OCI-LY1 (cell line): ENCODE data around the gene PLXNA2.

Source experiments
- H2AFZ ChIP-seq: fragments of 200-600 bp; sonication (generic), shearing (Covaris generic); 2 replicates; pipeline ENCODE4 v1.6.0; 2014; ENCODE audit warnings: antibody characterized with exemption, mild to moderate bottlenecking, low read length
- H3F3A ChIP-seq: fragments of 200-600 bp; sonication (generic), shearing (Covaris generic); 2 replicates; pipeline ENCODE4 v1.6.0; 2014; ENCODE audit warnings: mild to moderate bottlenecking, antibody characterized with exemption, low read length, moderate library complexity; ENCODE audit not compliant: insufficient read depth
- H3K27ac ChIP-seq: fragments of 200-600 bp; sonication (generic); 2 replicates; pipeline ENCODE4 v1.5.1; 2014; ENCODE audit warnings: low read length, mixed run types, mild to moderate bottlenecking, low read depth; ENCODE audit not compliant: poor library complexity, severe bottlenecking
- H3K27me3 ChIP-seq: fragments of 200-600 bp; sonication (generic); 2 replicates; pipeline ENCODE4 v1.6.0; 2014; ENCODE audit warnings: antibody characterized with exemption, mild to moderate bottlenecking, low read length, moderate library complexity; ENCODE audit not compliant: insufficient read depth
- H3K36me3 ChIP-seq: fragments of 200-600 bp; sonication (generic); 2 replicates; pipeline ENCODE4 v1.6.1; 2014; ENCODE audit warnings: mild to moderate bottlenecking, antibody characterized with exemption, low read length, moderate library complexity, mixed read lengths; ENCODE audit not compliant: insufficient read depth
- H3K4me1 ChIP-seq: fragments of 200-600 bp; sonication (generic); 2 replicates; pipeline ENCODE4 v1.5.1; 2014; ENCODE audit warnings: mild to moderate bottlenecking, low read length, moderate library complexity; ENCODE audit not compliant: insufficient read depth, severe bottlenecking
- H3K4me2 ChIP-seq: fragments of 200-600 bp; sonication (generic), shearing (Covaris generic); 2 replicates; pipeline ENCODE4 v1.6.1; 2014; ENCODE audit warnings: low read length
- H3K4me3 ChIP-seq: fragments of 200-600 bp; sonication (generic); 2 replicates; pipeline ENCODE4 v1.5.1; 2014; ENCODE audit warnings: low read length, low read depth, mild to moderate bottlenecking, mixed read lengths; ENCODE audit not compliant: poor library complexity, severe bottlenecking
- H3K79me2 ChIP-seq: fragments of 200-600 bp; shearing (Covaris generic); 2 replicates; pipeline ENCODE4 v1.6.1; 2016; ENCODE audit warnings: mixed run types, low read length, mixed read lengths; ENCODE audit not compliant: insufficient read depth
- H3K9ac ChIP-seq: fragments of 200-600 bp; sonication (generic), shearing (Covaris generic); 2 replicates; pipeline ENCODE4 v1.6.1; 2014; ENCODE audit warnings: mild to moderate bottlenecking, low read length, mixed read lengths
- H3K9me2 ChIP-seq: fragments of 200-600 bp; sonication (generic), shearing (Covaris generic); 2 replicates; pipeline ENCODE4 v1.6.1; 2014; ENCODE audit warnings: low read depth, mild to moderate bottlenecking, low read length, mixed read lengths
- H3K9me3 ChIP-seq: fragments of 200-600 bp; shearing (Covaris generic); 2 replicates; pipeline ENCODE4 v1.6.1; 2014; ENCODE audit warnings: low read length, mixed read lengths
- H4K20me1 ChIP-seq: fragments of 200-600 bp; sonication (generic), shearing (Covaris generic); 2 replicates; pipeline ENCODE4 v1.6.0; 2016; ENCODE audit warnings: mild to moderate bottlenecking, low read length; ENCODE audit not compliant: insufficient read depth
- EZH2 ChIP-seq: fragments of 200-600 bp; sonication (generic), shearing (Covaris generic); IDR thresholded peaks from 2 replicates; pipeline ENCODE4 v1.8.0; 2017; ENCODE audit warnings: borderline replicate concordance, mixed run types, mild to moderate bottlenecking, antibody characterized with exemption, low read length, moderate library complexity, mixed read lengths
- TF ChIP-seq, protein P1 (sequence below): fragments of 200-600 bp; sonication (generic), shearing (Covaris generic); IDR thresholded peaks from 2 replicates; pipeline ENCODE4 v1.5.1; 2017; ENCODE audit warnings: mild to moderate bottlenecking, antibody characterized with exemption, low read length, moderate library complexity, mixed read lengths

Gene PLXNA2

DNA sequence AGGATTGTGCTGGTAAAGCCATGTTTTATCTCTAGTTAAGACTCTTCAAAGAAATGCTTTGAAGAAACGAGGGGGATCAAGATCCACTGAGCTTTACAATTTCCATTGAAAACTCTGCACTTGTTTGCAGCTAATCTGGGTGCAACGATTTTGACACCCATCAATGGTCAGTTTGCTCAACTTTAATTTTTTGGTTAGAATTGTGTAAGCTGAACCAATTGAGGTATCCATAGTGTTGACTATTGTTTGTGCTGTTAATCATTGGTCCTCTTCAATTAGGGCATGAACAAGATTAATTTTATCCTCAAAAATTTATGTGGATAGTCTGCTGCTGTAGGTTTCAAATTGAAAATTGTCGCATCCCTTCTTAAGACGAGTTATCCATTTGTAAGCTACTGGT lies 17.7 kb upstream of the PLXNA2 start:
- no peaks in the 10 kb centered on the region for H3K36me3 ChIP-seq
- H2AFZ ChIP-seq: no peak overlapping the region
- no peaks in the 10 kb centered on the region for H3K9me3 ChIP-seq
- no peaks in the 10 kb centered on the region for H3K9me2 ChIP-seq
- H3K4me1 ChIP-seq: no peaks in the 10 kb centered on the region
- no peak overlapping the region for H3K4me3 ChIP-seq
- no peaks in the 10 kb centered on the region for H3K79me2 ChIP-seq
- H3K27me3 ChIP-seq: 0 out of 2 replicates have a peak, but pooled peaks cover 3% of the 10 kb centered on the region
- H3K27ac ChIP-seq: no peak overlapping the region
- no peaks in the 10 kb centered on the region for H3F3A ChIP-seq
- H3K9ac ChIP-seq: no peak overlapping the region
- H3K4me2 ChIP-seq: no peak overlapping the region
- TF ChIP-seq, protein P1, sequence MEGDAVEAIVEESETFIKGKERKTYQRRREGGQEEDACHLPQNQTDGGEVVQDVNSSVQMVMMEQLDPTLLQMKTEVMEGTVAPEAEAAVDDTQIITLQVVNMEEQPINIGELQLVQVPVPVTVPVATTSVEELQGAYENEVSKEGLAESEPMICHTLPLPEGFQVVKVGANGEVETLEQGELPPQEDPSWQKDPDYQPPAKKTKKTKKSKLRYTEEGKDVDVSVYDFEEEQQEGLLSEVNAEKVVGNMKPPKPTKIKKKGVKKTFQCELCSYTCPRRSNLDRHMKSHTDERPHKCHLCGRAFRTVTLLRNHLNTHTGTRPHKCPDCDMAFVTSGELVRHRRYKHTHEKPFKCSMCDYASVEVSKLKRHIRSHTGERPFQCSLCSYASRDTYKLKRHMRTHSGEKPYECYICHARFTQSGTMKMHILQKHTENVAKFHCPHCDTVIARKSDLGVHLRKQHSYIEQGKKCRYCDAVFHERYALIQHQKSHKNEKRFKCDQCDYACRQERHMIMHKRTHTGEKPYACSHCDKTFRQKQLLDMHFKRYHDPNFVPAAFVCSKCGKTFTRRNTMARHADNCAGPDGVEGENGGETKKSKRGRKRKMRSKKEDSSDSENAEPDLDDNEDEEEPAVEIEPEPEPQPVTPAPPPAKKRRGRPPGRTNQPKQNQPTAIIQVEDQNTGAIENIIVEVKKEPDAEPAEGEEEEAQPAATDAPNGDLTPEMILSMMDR: no peak
- TF ChIP-seq EZH2: no peak
- H4K20me1 ChIP-seq: no peaks in the 10 kb centered on the region

DNA sequence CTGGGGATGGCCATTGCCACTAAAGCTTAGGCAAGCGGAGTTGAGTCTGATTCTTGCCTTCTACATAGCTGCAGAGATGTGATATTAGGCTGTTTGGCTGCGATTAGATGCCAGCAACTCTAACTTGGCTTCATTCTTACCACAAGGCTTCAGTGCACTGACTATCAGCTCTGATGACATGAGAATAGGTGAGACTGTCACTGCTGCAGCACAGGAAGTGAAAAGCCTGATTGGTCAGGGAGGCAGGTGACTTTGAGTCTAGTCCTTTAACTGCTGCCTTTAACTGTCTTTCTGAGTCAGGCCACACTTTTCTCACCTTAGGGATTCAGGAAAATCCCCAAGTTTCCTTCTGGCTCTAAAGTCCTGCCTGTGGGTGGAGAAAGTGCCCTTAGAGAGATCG lies 14.1 kb upstream of the PLXNA2 start:
- Histone ChIP-seq H3K9me2 (no peaks in the 10 kb centered on the region), H3K4me3 (no peak overlapping the region), H4K20me1 (no peaks in the 10 kb centered on the region), H3K79me2 (no peaks in the 10 kb centered on the region), H3K27ac (no peak overlapping the region), H3F3A (no peaks in the 10 kb centered on the region), H2AFZ (no peak overlapping the region), H3K4me1 (no peaks in the 10 kb centered on the region), H3K27me3 (0 out of 2 replicates have a peak, but pooled peaks cover 3% of the 10 kb centered on the region), H3K36me3 (no peaks in the 10 kb centered on the region), H3K9ac (no peak overlapping the region), H3K4me2 (no peak overlapping the region), H3K9me3 (no peaks in the 10 kb centered on the region)
- no peak for TF ChIP-seq EZH2
- TF ChIP-seq, protein P1: no peak

DNA sequence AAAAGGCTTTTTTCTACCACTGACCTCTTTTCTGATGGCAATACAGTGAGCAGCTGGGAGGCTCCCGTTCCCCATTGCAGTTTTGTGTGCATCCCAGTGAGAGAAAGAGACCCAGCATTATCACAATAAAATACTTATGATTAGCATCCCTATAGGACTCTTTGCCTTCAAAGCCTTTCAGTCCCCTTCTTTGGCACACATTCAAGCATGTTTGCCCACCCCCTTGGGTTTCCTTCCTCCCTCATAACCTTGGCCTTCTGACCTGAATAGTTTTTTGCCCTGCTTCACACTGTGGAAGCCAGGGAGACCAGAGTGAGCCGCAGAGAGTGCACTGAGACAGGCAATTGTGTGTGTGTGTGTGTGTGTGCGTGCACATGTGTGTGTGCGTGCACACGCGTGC lies 13.2 kb upstream of the PLXNA2 start:
- Histone ChIP-seq H3K4me2 (no peak overlapping the region), H3K9me3 (no peaks in the 10 kb centered on the region), H3K4me3 (no peak overlapping the region), H3K27ac (no peak overlapping the region), H3K36me3 (no peaks in the 10 kb centered on the region), H2AFZ (no peak overlapping the region), H3K27me3 (0 out of 2 replicates have a peak, but pooled peaks cover 3% of the 10 kb centered on the region), H3K9ac (no peak overlapping the region), H3K79me2 (no peaks in the 10 kb centered on the region), H3K9me2 (no peaks in the 10 kb centered on the region), H3K4me1 (no peaks in the 10 kb centered on the region), H3F3A (no peaks in the 10 kb centered on the region), H4K20me1 (no peaks in the 10 kb centered on the region)
- TF ChIP-seq, protein P1: no peak
- TF ChIP-seq EZH2: no peak
